ENCODE measurements around the gene DNAI1. TPM values are rescaled to one million over a fixed set of nuclear protein-coding genes. Genes with fewer than 3 reads are reported as not detected.

The DNAI1 gene
- total RNA-seq, 2 experiments from 2014 or later = not detected

DNA sequence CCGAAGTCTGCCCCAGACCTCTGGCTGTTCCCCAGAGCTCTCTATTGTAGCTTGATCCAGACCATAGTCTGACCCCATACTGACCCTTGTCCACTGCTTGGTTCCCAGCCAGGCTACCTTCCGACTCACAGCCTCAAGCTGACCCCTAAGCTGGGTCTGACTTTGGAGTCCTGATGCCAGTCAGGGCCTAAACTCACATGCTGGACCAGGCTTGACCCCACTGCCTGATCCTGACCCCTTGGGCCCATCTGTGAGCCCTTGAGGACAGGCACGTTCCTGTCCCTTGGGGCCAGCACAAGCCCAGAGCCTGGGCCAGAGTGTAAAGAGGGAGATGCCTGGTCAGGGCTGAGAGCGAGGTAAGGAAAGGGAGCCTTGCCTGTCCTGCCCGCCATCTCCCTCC is 96.9 kb downstream of the DNAI1 start:
- DNase-seq (no peak), ATAC-seq (ENCODE audit: poor library complexity) (no peak)
- Histone ChIP-seq H3K27me3 (ENCODE audit: control insufficient read depth in 1 of 2, insufficient read depth in 2 of 2, low read length in 2 of 2) (peaks cover 16 to 22% of the 10 kb centered on the region in 2 experiments), H3K4me3 (ENCODE audit: low read length) (no peak overlapping the region), H3K9me3 (ENCODE audit: control insufficient read depth in 1 of 2, insufficient read depth in 1 of 2, low read length in 2 of 2) (peaks cover 0 to under 1% of the 10 kb centered on the region in 2 experiments), H3K4me1 (ENCODE audit: insufficient read depth, low read length) (no peaks in the 10 kb centered on the region), H3K27ac (ENCODE audit: low read depth in 1 of 2, low read length in 2 of 2) (no peak overlapping the region), H3K36me3 (ENCODE audit: insufficient read depth, low read length) (no peaks in the 10 kb centered on the region)
- POLR2A ChIA-PET = no interaction called here
- no peaks in the 10 kb centered on the region for H3K9me3 Mint-ChIP-seq
- no peaks in the 10 kb centered on the region for H3K36me3 Mint-ChIP-seq (ENCODE audit: low read depth)
- H3K27ac Mint-ChIP-seq = no peak overlapping the region
- H3K27me3 Mint-ChIP-seq = peaks cover 47% of the 10 kb centered on the region
- TF ChIP-seq, protein P1, sequence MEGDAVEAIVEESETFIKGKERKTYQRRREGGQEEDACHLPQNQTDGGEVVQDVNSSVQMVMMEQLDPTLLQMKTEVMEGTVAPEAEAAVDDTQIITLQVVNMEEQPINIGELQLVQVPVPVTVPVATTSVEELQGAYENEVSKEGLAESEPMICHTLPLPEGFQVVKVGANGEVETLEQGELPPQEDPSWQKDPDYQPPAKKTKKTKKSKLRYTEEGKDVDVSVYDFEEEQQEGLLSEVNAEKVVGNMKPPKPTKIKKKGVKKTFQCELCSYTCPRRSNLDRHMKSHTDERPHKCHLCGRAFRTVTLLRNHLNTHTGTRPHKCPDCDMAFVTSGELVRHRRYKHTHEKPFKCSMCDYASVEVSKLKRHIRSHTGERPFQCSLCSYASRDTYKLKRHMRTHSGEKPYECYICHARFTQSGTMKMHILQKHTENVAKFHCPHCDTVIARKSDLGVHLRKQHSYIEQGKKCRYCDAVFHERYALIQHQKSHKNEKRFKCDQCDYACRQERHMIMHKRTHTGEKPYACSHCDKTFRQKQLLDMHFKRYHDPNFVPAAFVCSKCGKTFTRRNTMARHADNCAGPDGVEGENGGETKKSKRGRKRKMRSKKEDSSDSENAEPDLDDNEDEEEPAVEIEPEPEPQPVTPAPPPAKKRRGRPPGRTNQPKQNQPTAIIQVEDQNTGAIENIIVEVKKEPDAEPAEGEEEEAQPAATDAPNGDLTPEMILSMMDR (IDR thresholded peaks at IDR 0.05) = no peak
- intact Hi-C loops (cut with DNase I, micrococcal nuclease) = no loop called here
- H3K4me3 Mint-ChIP-seq = no peak overlapping the region
- no peaks in the 10 kb centered on the region for H3K4me1 Mint-ChIP-seq (ENCODE audit: low read depth)
- CTCF ChIA-PET = no interaction called here

GRCh38 chr9:34555936-34556525 is 97.4 kb downstream of the DNAI1 start:
- ChIA-PET POLR2A (no interaction called here), CTCF (no interaction called here)
- H3K27ac ChIP-seq (ENCODE audit: low read depth in 1 of 2, low read length in 2 of 2) = no peak overlapping the region
- peaks cover 47% of the 10 kb centered on the region for H3K27me3 Mint-ChIP-seq
- no peaks in the 10 kb centered on the region for H3K9me3 Mint-ChIP-seq
- TF ChIP-seq, protein P1 (IDR thresholded peaks at IDR 0.05) = no peak
- H3K4me3 ChIP-seq (ENCODE audit: low read length) = no peak overlapping the region
- no peaks in the 10 kb centered on the region for H3K4me1 ChIP-seq (ENCODE audit: insufficient read depth, low read length)
- no peak for DNase-seq
- H3K36me3 ChIP-seq (ENCODE audit: insufficient read depth, low read length) = no peaks in the 10 kb centered on the region
- no peak overlapping the region for H3K27ac Mint-ChIP-seq
- no peaks in the 10 kb centered on the region for H3K4me1 Mint-ChIP-seq (ENCODE audit: low read depth)
- H3K36me3 Mint-ChIP-seq (ENCODE audit: low read depth) = no peaks in the 10 kb centered on the region
- H3K27me3 ChIP-seq (ENCODE audit: control insufficient read depth in 1 of 2, insufficient read depth in 2 of 2, low read length in 2 of 2) = peaks cover 16 to 22% of the 10 kb centered on the region in 2 experiments
- no peak for ATAC-seq (ENCODE audit: poor library complexity)
- H3K9me3 ChIP-seq (ENCODE audit: control insufficient read depth in 1 of 2, insufficient read depth in 1 of 2, low read length in 2 of 2) = peaks cover 0 to 5% of the 10 kb centered on the region in 2 experiments
- intact Hi-C loops (cut with DNase I, micrococcal nuclease) = no loop called here
- H3K4me3 Mint-ChIP-seq = no peak overlapping the region

- ChIA-PET CTCF (no interaction called here), POLR2A (no interaction called here)
- Mint-ChIP-seq H3K4me1 (ENCODE audit: low read depth) (no peaks in the 10 kb centered on the region), H3K9me3 (no peaks in the 10 kb centered on the region), H3K36me3 (ENCODE audit: low read depth) (no peaks in the 10 kb centered on the region), H3K27me3 (peaks cover 47% of the 10 kb centered on the region), H3K27ac (no peak overlapping the region), H3K4me3 (no peak overlapping the region)
- Histone ChIP-seq H3K9me3 (ENCODE audit: control insufficient read depth in 1 of 2, insufficient read depth in 1 of 2, low read length in 2 of 2) (peaks cover 0 to 8% of the 10 kb centered on the region in 2 experiments), H3K36me3 (ENCODE audit: insufficient read depth, low read length) (no peaks in the 10 kb centered on the region), H3K4me1 (ENCODE audit: insufficient read depth, low read length) (no peaks in the 10 kb centered on the region), H3K4me3 (ENCODE audit: low read length) (no peak overlapping the region), H3K27ac (ENCODE audit: low read depth in 1 of 2, low read length in 2 of 2) (no peak overlapping the region), H3K27me3 (ENCODE audit: control insufficient read depth in 1 of 2, insufficient read depth in 2 of 2, low read length in 2 of 2) (peaks cover 16 to 22% of the 10 kb centered on the region in 2 experiments)
- DNase-seq (no peak), ATAC-seq (ENCODE audit: poor library complexity) (no peak)
- intact Hi-C loops (cut with DNase I, micrococcal nuclease) = no loop called here
- TF ChIP-seq, protein P1 (IDR thresholded peaks at IDR 0.05) = no peak
Measured at GRCh38 chr9:34556949-34557348, 98.3 kb downstream of the DNAI1 start.

Data from CD4-positive, alpha-beta T cell (primary cell).